ENCODE data around the gene ADD2.

GRCh38 chr2:70651014-70651413, 117.0 kb downstream of the ADD2 start:
- TF ChIP-seq TARDBP (IDR thresholded peaks at IDR 0.05) (no peak), HDGF (IDR thresholded peaks at IDR 0.05; ENCODE audit: borderline replicate concordance) (no peak), CTBP1 (IDR thresholded peaks at IDR 0.05; ENCODE audit: borderline replicate concordance) (no peak), SP1 (IDR thresholded peaks at IDR 0.05) (no peak), BHLHE40 (IDR thresholded peaks at IDR 0.05; ENCODE audit: borderline replicate concordance) (no peak), SUZ12 (IDR thresholded peaks at IDR 0.05) (no peak), FOXK2 (IDR thresholded peaks at IDR 0.05) (no peak), FOXM1 (IDR thresholded peaks at IDR 0.05; ENCODE audit: borderline replicate concordance) (no peak), ARNT (IDR thresholded peaks at IDR 0.05) (no peak), L3MBTL2 (conservative IDR thresholded peaks at IDR 0.05) (no peak), ELF4 (IDR thresholded peaks at IDR 0.05) (no peak), LEF1 (IDR thresholded peaks at IDR 0.05; ENCODE audit: borderline replicate concordance) (no peak), FOXA1 (IDR thresholded peaks at IDR 0.05) (no peak), NFRKB (IDR thresholded peaks at IDR 0.05) (no peak)
